Activated CD4-positive, alpha-beta T cell treated with anti-CD3 and anti-CD28 coated beads, Interleukin-2, amount 50 U/mL, for 16 hours (primary cell): ENCODE results near the gene KRTAP3-2.
"Not testable (repeated sequence)": the region's sequence is repeated elsewhere in the genome, so short reads cannot be mapped to it uniquely, and the experiment has no call there.

Experiments used
- DNase-seq: peaks from one replicate; pipeline ENCODE4 v3.0.0-alpha.2; 2020

The KRTAP3-2 gene

GRCh38 chr17:40999563-40999962 lies at the start of gene KRTAP3-2:
TSS of gene KRTAP3-2 (minus strand) at chr17:40999906. CDS start at chr17:40999853, 53 bp downstream.
- DNase-seq: not testable (repeated sequence)

- no peak for DNase-seq
Measured at GRCh38 chr17:41049110-41049509, 49.4 kb upstream of the KRTAP3-2 start.

GRCh38 chr17:41048441-41048840 lies 48.7 kb upstream of the KRTAP3-2 start:
- no peak for DNase-seq

- DNase-seq: not testable (repeated sequence)
Measured at GRCh38 chr17:41046735-41047465, 47.2 kb upstream of the KRTAP3-2 start, which contains the start of gene KRTAP2-1. TSS of gene KRTAP2-1 (minus strand) at chr17:41047316. CDS start at chr17:41047267, 49 bp downstream.

- no peak for DNase-seq
Measured at GRCh38 chr17:41042953-41043352, 43.2 kb upstream of the KRTAP3-2 start.

- DNase-seq: not testable (repeated sequence)
Measured at GRCh38 chr17:41040783-41041571, 41.3 kb upstream of the KRTAP3-2 start, which contains the start of gene KRTAP1-1. TSS of gene KRTAP1-1 (minus strand) at chr17:41041450. CDS start at chr17:41041397, 53 bp downstream.

GRCh38 chr17:41037853-41038350 lies 38.2 kb upstream of the KRTAP3-2 start:
- DNase-seq: no peak

- DNase-seq: not testable (repeated sequence)
Measured at GRCh38 chr17:41034346-41034935, 34.7 kb upstream of the KRTAP3-2 start, which contains the start of gene KRTAP1-3. TSS of gene KRTAP1-3 (minus strand) at chr17:41034874. CDS start at chr17:41034821, 53 bp downstream.

GRCh38 chr17:41029633-41030245 lies 30.0 kb upstream of the KRTAP3-2 start, which contains the start of gene KRTAP1-4:
TSS of gene KRTAP1-4 (minus strand) at chr17:41030195. CDS start at chr17:41030078, 117 bp downstream.
- DNase-seq: no peak

GRCh38 chr17:41026715-41027471 lies 27.2 kb upstream of the KRTAP3-2 start, which contains the start of gene KRTAP1-5:
TSS of gene KRTAP1-5 (minus strand) at chr17:41027208. CDS start at chr17:41027155, 53 bp downstream.
- DNase-seq: no peak

GRCh38 chr17:41024697-41025096 lies 25.0 kb upstream of the KRTAP3-2 start:
- no peak for DNase-seq

GRCh38 chr17:41020336-41020735 lies 20.6 kb upstream of the KRTAP3-2 start:
- no peak for DNase-seq

- DNase-seq: no peak
Measured at GRCh38 chr17:41019415-41019814, 19.7 kb upstream of the KRTAP3-2 start.

- DNase-seq: no peak
Measured at GRCh38 chr17:41018541-41018940, 18.8 kb upstream of the KRTAP3-2 start.

GRCh38 chr17:41016578-41017215 lies 17.0 kb upstream of the KRTAP3-2 start:
- no peak for DNase-seq

GRCh38 chr17:41015454-41015853 lies 15.7 kb upstream of the KRTAP3-2 start:
- DNase-seq: no peak

- DNase-seq: no peak
Measured at GRCh38 chr17:41013606-41014005, 13.9 kb upstream of the KRTAP3-2 start.

- no peak for DNase-seq
Measured at GRCh38 chr17:41013181-41013580, 13.5 kb upstream of the KRTAP3-2 start.

- DNase-seq: no peak
Measured at GRCh38 chr17:41012326-41013120, 12.8 kb upstream of the KRTAP3-2 start.

GRCh38 chr17:41010441-41010840 lies 10.7 kb upstream of the KRTAP3-2 start:
- DNase-seq: no peak
